WTC11 (cell line): Measurements from ENCODE around the gene NDST3. TPM values are rescaled to one million over a fixed set of nuclear protein-coding genes. Genes with fewer than 3 reads are reported as not detected.

Experiments used
- ATAC-seq: fragments of 200-7000 bp; cut with Tn5 transposase; 2 replicates; pipeline ENCODE4 v1.10.0; 2021; ENCODE audit warnings: mild to moderate bottlenecking, moderate library complexity
- CTCF ChIA-PET: fragments of 300-600 bp; sonication (Branson Sonifier 250); formaldehyde crosslinking; loops from one replicate; lab custom pipeline; 2021; ENCODE audit warnings: antibody characterized with exemption; lab: Charles Lee
- POLR2A ChIA-PET: fragments of 350-600 bp; sonication (Branson Sonifier 250); formaldehyde crosslinking; loops from one replicate; lab custom pipeline; 2021; ENCODE audit warnings: antibody characterized with exemption; lab: Charles Lee
- DNase-seq: peaks from one replicate; pipeline ENCODE4 v3.0.0; 2021; ENCODE audit warnings: low spot score
- H3K27ac Mint-ChIP-seq: 2 replicates; pipeline ENCODE4 v1.8.0; 2021; ENCODE audit warnings: mixed read lengths
- H3K27me3 Mint-ChIP-seq: 2 replicates; pipeline ENCODE4 v1.8.0; 2021; ENCODE audit warnings: low read depth, mild to moderate bottlenecking, moderate library complexity, mixed read lengths
- H3K36me3 Mint-ChIP-seq: 2 replicates; pipeline ENCODE4 v1.8.0; 2021; ENCODE audit warnings: mixed read lengths
- H3K4me1 Mint-ChIP-seq: 2 replicates; pipeline ENCODE4 v1.8.0; 2022; ENCODE audit warnings: mixed read lengths
- H3K4me3 Mint-ChIP-seq: 2 replicates; pipeline ENCODE4 v1.8.0; 2021; ENCODE audit warnings: mild to moderate bottlenecking, moderate library complexity, mixed read lengths
- H3K9me3 Mint-ChIP-seq: 2 replicates; pipeline ENCODE4 v1.8.0; 2021; ENCODE audit warnings: mixed read lengths
- CREB1 ChIP-seq: sonication (generic); formaldehyde crosslinking; IDR thresholded peaks from 2 replicates; pipeline ENCODE4 v1.8.0; 2023; ENCODE audit warnings: mild to moderate bottlenecking, missing genetic modification reagents
- ETV6 ChIP-seq: sonication (generic); formaldehyde crosslinking; IDR thresholded peaks from 2 replicates; pipeline ENCODE4 v1.8.1; 2022; ENCODE audit warnings: mild to moderate bottlenecking, missing genetic modification reagents
- MAX ChIP-seq: sonication (generic); formaldehyde crosslinking; IDR thresholded peaks from 2 replicates; pipeline ENCODE4 v1.8.0; 2022; ENCODE audit warnings: mild to moderate bottlenecking, missing genetic modification reagents
- TEAD4 ChIP-seq: sonication (generic); formaldehyde crosslinking; IDR thresholded peaks from 2 replicates; pipeline ENCODE4 v1.8.0; 2022; ENCODE audit warnings: mild to moderate bottlenecking, missing genetic modification reagents
- ZNF317 ChIP-seq: sonication (generic); formaldehyde crosslinking; IDR thresholded peaks from 2 replicates; pipeline ENCODE4 v1.8.1; 2023; ENCODE audit warnings: low read depth, mild to moderate bottlenecking, moderate library complexity, missing genetic modification reagents, borderline replicate concordance
- ZNF425 ChIP-seq: fragments of 250-450 bp; sonication (Bioruptor Pico); conservative IDR thresholded peaks from 2 replicates; pipeline ENCODE4 v1.9.0; 2021; ENCODE audit warnings: mild to moderate bottlenecking
- ZNF512 ChIP-seq: sonication (generic); formaldehyde crosslinking; IDR thresholded peaks from 2 replicates; pipeline ENCODE4 v1.8.1; 2022; ENCODE audit warnings: missing genetic modification reagents, borderline replicate concordance
- total RNA-seq: library from RNA; stranded (reverse); gene quantifications from 3 replicates; pipeline ENCODE4 v1.2.3, GENCODE V29; 2021
- TF ChIP-seq, protein P1 (sequence below): fragments of 250-450 bp; sonication (Bioruptor Pico); IDR thresholded peaks from 2 replicates; pipeline ENCODE4 v2.1.2; 2022; ENCODE audit warnings: mild to moderate bottlenecking, moderate library complexity
- TF ChIP-seq, protein P2 (sequence below): sonication (generic); formaldehyde crosslinking; IDR thresholded peaks from 2 replicates; pipeline ENCODE4 v1.8.1; 2023; ENCODE audit warnings: mild to moderate bottlenecking, missing genetic modification reagents, moderate library complexity
- TF ChIP-seq, protein P3 (sequence below): sonication (generic); formaldehyde crosslinking; IDR thresholded peaks from 2 replicates; pipeline ENCODE4 v1.8.0; 2023; ENCODE audit warnings: missing genetic modification reagents, mild to moderate bottlenecking, borderline replicate concordance

NDST3 gene
- total RNA-seq, 1 experiment from 2014 or later, result 0.37 TPM

- TF ChIP-seq, protein P1, sequence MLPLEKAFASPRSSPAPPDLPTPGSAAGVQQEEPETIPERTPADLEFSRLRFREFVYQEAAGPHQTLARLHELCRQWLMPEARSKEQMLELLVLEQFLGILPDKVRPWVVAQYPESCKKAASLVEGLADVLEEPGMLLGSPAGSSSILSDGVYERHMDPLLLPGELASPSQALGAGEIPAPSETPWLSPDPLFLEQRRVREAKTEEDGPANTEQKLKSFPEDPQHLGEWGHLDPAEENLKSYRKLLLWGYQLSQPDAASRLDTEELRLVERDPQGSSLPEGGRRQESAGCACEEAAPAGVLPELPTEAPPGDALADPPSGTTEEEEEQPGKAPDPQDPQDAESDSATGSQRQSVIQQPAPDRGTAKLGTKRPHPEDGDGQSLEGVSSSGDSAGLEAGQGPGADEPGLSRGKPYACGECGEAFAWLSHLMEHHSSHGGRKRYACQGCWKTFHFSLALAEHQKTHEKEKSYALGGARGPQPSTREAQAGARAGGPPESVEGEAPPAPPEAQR (CRISPR knock-in tag), result no peak
- no peak for TF ChIP-seq ETV6
- no peak for TF ChIP-seq TEAD4 (CRISPR knock-in tag)
- TF ChIP-seq ZNF512 (CRISPR knock-in tag), result no peak
- TF ChIP-seq ZNF317, result no peak
- TF ChIP-seq, protein P2, sequence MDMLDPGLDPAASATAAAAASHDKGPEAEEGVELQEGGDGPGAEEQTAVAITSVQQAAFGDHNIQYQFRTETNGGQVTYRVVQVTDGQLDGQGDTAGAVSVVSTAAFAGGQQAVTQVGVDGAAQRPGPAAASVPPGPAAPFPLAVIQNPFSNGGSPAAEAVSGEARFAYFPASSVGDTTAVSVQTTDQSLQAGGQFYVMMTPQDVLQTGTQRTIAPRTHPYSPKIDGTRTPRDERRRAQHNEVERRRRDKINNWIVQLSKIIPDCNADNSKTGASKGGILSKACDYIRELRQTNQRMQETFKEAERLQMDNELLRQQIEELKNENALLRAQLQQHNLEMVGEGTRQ (CRISPR knock-in tag), result no peak
- TF ChIP-seq, protein P3, sequence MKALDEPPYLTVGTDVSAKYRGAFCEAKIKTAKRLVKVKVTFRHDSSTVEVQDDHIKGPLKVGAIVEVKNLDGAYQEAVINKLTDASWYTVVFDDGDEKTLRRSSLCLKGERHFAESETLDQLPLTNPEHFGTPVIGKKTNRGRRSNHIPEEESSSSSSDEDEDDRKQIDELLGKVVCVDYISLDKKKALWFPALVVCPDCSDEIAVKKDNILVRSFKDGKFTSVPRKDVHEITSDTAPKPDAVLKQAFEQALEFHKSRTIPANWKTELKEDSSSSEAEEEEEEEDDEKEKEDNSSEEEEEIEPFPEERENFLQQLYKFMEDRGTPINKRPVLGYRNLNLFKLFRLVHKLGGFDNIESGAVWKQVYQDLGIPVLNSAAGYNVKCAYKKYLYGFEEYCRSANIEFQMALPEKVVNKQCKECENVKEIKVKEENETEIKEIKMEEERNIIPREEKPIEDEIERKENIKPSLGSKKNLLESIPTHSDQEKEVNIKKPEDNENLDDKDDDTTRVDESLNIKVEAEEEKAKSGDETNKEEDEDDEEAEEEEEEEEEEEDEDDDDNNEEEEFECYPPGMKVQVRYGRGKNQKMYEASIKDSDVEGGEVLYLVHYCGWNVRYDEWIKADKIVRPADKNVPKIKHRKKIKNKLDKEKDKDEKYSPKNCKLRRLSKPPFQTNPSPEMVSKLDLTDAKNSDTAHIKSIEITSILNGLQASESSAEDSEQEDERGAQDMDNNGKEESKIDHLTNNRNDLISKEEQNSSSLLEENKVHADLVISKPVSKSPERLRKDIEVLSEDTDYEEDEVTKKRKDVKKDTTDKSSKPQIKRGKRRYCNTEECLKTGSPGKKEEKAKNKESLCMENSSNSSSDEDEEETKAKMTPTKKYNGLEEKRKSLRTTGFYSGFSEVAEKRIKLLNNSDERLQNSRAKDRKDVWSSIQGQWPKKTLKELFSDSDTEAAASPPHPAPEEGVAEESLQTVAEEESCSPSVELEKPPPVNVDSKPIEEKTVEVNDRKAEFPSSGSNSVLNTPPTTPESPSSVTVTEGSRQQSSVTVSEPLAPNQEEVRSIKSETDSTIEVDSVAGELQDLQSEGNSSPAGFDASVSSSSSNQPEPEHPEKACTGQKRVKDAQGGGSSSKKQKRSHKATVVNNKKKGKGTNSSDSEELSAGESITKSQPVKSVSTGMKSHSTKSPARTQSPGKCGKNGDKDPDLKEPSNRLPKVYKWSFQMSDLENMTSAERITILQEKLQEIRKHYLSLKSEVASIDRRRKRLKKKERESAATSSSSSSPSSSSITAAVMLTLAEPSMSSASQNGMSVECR (CRISPR knock-in tag), result no peak
- TF ChIP-seq MAX (CRISPR knock-in tag), result no peak
Measured at GRCh38 chr4:118279328-118279727, 245.0 kb downstream of the NDST3 start (continued).

DNA sequence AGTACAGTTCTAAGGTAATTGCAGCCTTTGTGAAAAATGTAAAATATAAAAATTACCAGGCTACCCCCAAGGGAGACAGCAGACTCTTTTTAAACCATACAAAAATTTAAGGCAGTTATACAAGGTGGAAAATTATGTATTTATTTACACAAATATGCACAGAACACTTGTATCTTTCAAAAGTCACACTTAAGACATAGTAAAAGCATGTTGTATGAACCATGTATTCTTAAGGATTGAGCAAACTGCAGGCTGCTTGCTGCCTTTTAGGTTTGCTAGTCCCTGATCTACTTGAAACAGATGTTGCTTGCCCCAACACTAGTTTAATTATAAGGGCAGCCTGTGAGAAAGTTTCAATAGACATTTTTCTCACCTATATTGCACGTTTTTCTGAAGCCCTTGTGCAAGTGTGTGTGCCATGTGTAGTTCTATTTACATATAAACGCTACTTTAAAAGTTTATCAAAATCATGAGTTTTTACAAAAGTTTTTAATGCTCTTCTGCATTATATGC is 245.7 kb downstream of the NDST3 start:
- ChIA-PET CTCF (interaction anchor here (1.2 to 1.5 kb wide), 2 partner anchors 73 kb away, joined by 3 to 4 read pairs; partner anchors contain the start of gene PRSS12), POLR2A (no interaction called here)
- peaks cover 28% of the 10 kb centered on the region for H3K36me3 Mint-ChIP-seq
- TF ChIP-seq CREB1 (no peak), ZNF425 (peak; percentile 28; the same call in 1 of the 2 replicates)
- peaks cover 6% of the 10 kb centered on the region for H3K9me3 Mint-ChIP-seq
- H3K27ac Mint-ChIP-seq, result peak overlapping the region; percentile 96
- DNase-seq (no peak), ATAC-seq (no peak)
- H3K4me3 Mint-ChIP-seq, result peak overlapping the region; percentile 90
- H3K4me1 Mint-ChIP-seq, result peaks cover 27% of the 10 kb centered on the region
- no peaks in the 10 kb centered on the region; the same call in 1 of the 2 replicates for H3K27me3 Mint-ChIP-seq
